Activated CD4-positive, alpha-beta memory T cell treated with anti-CD3 and anti-CD28 coated beads, Interleukin-2, amount 10 ng/mL, durations not matched to agents 7 days and 5 days (primary cell): ENCODE data around the gene NFIA. TPM values are rescaled to one million over a fixed set of nuclear protein-coding genes. Genes with fewer than 3 reads are reported as not detected.

Source experiments
- CTCF ChIA-PET: fragments of 350-600 bp; sonication (Branson Sonifier 250); formaldehyde crosslinking; loops from one replicate; lab custom pipeline; 2021; ENCODE audit warnings: antibody characterized with exemption, inconsistent platforms; lab: Charles Lee
- POLR2A ChIA-PET: fragments of 350-600 bp; sonication (Branson Sonifier 250); formaldehyde crosslinking; loops from one replicate; lab custom pipeline; 2021; ENCODE audit warnings: antibody characterized with exemption; lab: Charles Lee
- DNase-seq: peaks from one replicate; pipeline ENCODE4 v3.0.0-alpha.2; 2020
- H3K27ac Mint-ChIP-seq: one replicate; pipeline ENCODE4 v1.8.0; 2021; ENCODE audit warnings: mild to moderate bottlenecking, mixed read lengths
- H3K27me3 Mint-ChIP-seq: one replicate; pipeline ENCODE4 v1.8.0; 2021; ENCODE audit warnings: mixed read lengths
- H3K36me3 Mint-ChIP-seq: one replicate; pipeline ENCODE4 v1.8.0; 2021; ENCODE audit warnings: low read depth, mixed read lengths
- H3K4me1 Mint-ChIP-seq: one replicate; pipeline ENCODE4 v1.8.0; 2021; ENCODE audit warnings: mixed read lengths
- H3K4me3 Mint-ChIP-seq: one replicate; pipeline ENCODE4 v1.8.0; 2021; ENCODE audit warnings: mild to moderate bottlenecking, mixed read lengths
- H3K9me3 Mint-ChIP-seq: one replicate; pipeline ENCODE4 v1.8.0; 2021; ENCODE audit warnings: mixed read lengths
- total RNA-seq, 2 experiments: library from RNA; stranded (reverse); gene quantifications; one replicate each; pipeline ENCODE4 v1.2.3, GENCODE V29; 2021

The NFIA gene
- total RNA-seq, 2 experiments from 2014 or later = 2.4 to 3.0 TPM

DNA sequence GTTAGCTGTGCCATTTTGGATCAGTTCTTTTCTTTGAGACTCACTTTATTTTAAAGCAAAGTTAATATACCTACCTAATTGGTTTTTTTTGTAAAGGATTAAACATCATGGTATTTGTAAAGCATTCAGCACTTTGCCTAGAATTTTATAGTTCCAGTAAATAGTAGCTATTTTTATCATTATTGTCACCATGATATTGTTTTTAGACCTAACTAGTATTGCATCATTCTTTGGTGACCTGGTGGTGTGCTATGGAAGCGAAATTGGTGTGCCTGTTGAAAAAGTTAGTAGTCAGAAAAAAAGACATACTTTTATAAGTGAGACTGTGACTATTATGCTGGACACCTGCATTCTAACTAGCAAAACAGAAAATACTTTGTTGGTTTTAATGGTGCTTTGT, 81.0 kb downstream of the NFIA start:
- ChIA-PET CTCF (no interaction called here), POLR2A (no interaction called here)
- DNase-seq = no peak
- peaks cover 11% of the 10 kb centered on the region for H3K4me1 Mint-ChIP-seq
- no peak overlapping the region for H3K4me3 Mint-ChIP-seq
- H3K27me3 Mint-ChIP-seq = peaks cover 2% of the 10 kb centered on the region
- no peaks in the 10 kb centered on the region for H3K9me3 Mint-ChIP-seq
- H3K36me3 Mint-ChIP-seq = no peaks in the 10 kb centered on the region
- H3K27ac Mint-ChIP-seq = no peak overlapping the region

DNA sequence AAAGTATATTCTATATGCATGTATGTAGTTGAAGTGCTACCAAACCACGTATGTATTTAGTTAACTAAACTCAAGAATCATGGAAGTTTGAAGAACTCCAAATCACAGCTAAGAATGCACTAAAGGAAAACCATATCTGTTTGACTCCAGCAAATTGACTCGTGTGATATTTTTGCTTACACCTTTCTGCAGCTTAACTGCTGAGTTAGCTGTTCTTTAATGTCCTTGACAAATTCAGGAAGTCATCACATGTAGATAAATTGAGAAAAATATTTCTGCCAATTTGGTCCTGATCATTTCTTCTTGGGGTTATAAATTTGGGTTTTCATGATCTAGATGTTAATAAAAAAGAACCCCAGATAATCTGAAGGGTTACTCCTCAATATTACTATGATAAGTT, 83.0 kb downstream of the NFIA start:
- ChIA-PET CTCF (no interaction called here), POLR2A (no interaction called here)
- Mint-ChIP-seq H3K36me3 (no peaks in the 10 kb centered on the region), H3K27ac (no peak overlapping the region), H3K4me1 (peaks cover 3% of the 10 kb centered on the region), H3K4me3 (no peak overlapping the region), H3K9me3 (no peaks in the 10 kb centered on the region), H3K27me3 (peaks cover 6% of the 10 kb centered on the region)
- DNase-seq = no peak

- ChIA-PET POLR2A (no interaction called here), CTCF (interaction anchor here (0.6 kb wide), 1 partner anchor 119 kb away, joined by 3 read pairs; no protein-coding TSS in a partner anchor)
- no peaks in the 10 kb centered on the region for H3K36me3 Mint-ChIP-seq
- H3K9me3 Mint-ChIP-seq = no peaks in the 10 kb centered on the region
- no peak overlapping the region for H3K27ac Mint-ChIP-seq
- DNase-seq = no peak
- H3K4me3 Mint-ChIP-seq = no peak overlapping the region
- H3K4me1 Mint-ChIP-seq = no peaks in the 10 kb centered on the region
- H3K27me3 Mint-ChIP-seq = peaks cover 5% of the 10 kb centered on the region
Measured at GRCh38 chr1:61167309-61167708, 84.9 kb downstream of the NFIA start.

DNA sequence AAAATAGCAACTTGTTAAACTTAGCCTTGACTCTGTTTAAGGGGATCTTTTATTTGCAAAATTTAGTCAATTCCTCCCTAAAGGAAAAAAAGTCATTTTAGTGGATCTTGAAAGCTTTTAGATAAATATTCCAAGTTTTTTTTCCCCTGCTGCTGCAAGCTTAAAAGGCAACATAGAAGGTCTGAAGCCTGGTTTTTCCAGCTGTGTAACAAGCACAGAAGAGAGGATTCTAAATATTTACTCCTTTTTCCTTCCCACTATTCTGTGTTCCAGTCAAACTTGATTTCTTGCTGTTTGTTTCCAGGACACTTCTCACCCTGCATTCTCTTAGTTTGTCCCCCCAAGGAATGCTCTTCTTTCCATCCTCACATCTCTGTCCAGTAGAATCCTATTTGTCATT, 86.7 kb downstream of the NFIA start:
- no peak overlapping the region for H3K27ac Mint-ChIP-seq
- H3K4me3 Mint-ChIP-seq = no peak overlapping the region
- DNase-seq = no peak
- ChIA-PET CTCF (no interaction called here), POLR2A (no interaction called here)
- H3K4me1 Mint-ChIP-seq = no peaks in the 10 kb centered on the region
- H3K36me3 Mint-ChIP-seq = no peaks in the 10 kb centered on the region
- H3K9me3 Mint-ChIP-seq = no peaks in the 10 kb centered on the region
- peaks cover 5% of the 10 kb centered on the region for H3K27me3 Mint-ChIP-seq

DNA sequence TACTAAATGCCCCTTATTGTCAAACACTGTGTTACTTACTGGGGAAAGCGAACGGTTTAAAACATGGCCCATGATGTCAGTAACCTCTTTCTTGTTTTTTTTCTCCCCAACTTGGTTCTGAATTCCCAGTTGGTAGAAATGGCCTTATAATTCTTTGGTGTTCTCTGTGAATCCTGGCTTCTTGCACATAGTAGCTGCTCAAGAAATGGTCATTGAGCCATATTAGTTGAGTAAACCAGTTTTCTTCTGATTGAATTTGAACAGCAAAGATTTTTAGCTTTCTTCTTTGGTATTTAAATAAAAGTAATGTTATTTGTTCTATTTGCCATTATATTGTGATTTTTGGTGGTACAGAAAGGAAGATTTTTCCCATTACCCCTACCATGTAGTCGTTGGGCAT, 87.3 kb downstream of the NFIA start:
- ChIA-PET POLR2A (no interaction called here), CTCF (no interaction called here)
- Mint-ChIP-seq H3K36me3 (no peaks in the 10 kb centered on the region), H3K9me3 (no peaks in the 10 kb centered on the region), H3K4me1 (peaks cover 4% of the 10 kb centered on the region), H3K27ac (no peak overlapping the region), H3K4me3 (no peak overlapping the region), H3K27me3 (peaks cover 5% of the 10 kb centered on the region)
- DNase-seq = no peak

GRCh38 chr1:61170328-61171238, 88.2 kb downstream of the NFIA start:
- Mint-ChIP-seq H3K27ac (no peak overlapping the region), H3K4me1 (peaks cover 4% of the 10 kb centered on the region), H3K4me3 (no peak overlapping the region), H3K36me3 (no peaks in the 10 kb centered on the region), H3K27me3 (peaks cover 5% of the 10 kb centered on the region), H3K9me3 (no peaks in the 10 kb centered on the region)
- DNase-seq = no peak
- ChIA-PET POLR2A (no interaction called here), CTCF (no interaction called here)

- DNase-seq = no peak
- Mint-ChIP-seq H3K27me3 (peaks cover 5% of the 10 kb centered on the region), H3K27ac (no peak overlapping the region), H3K36me3 (no peaks in the 10 kb centered on the region), H3K9me3 (no peaks in the 10 kb centered on the region), H3K4me1 (peaks cover 4% of the 10 kb centered on the region), H3K4me3 (no peak overlapping the region)
- ChIA-PET POLR2A (no interaction called here), CTCF (no interaction called here)
Measured at GRCh38 chr1:61171346-61171745, 89.0 kb downstream of the NFIA start.

DNA sequence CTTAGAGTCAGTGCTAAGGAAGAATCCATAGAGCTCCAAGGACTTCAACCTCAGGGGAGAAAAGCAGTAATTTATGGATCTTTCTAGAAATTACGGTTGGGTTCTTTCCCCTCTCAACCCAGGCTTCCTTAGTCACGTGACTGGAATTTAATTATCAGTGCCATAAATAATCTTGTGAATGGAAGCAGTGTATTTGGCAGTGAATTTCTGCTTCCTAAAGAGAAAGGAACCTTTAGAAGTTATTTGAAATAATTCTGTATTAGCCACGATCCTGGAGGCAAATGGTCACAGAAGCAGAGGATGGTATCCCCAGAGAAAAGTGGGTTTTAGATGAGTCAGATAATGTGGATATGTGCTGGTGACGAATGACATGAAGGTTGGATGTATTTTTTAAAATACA, 89.6 kb downstream of the NFIA start:
- H3K9me3 Mint-ChIP-seq = no peaks in the 10 kb centered on the region
- POLR2A ChIA-PET = no interaction called here
- H3K4me3 Mint-ChIP-seq = no peak overlapping the region
- no peak overlapping the region for H3K27ac Mint-ChIP-seq
- no peaks in the 10 kb centered on the region for H3K36me3 Mint-ChIP-seq
- peaks cover 4% of the 10 kb centered on the region for H3K4me1 Mint-ChIP-seq
- CTCF ChIA-PET = no interaction called here
- no peak for DNase-seq
- H3K27me3 Mint-ChIP-seq = peaks cover 5% of the 10 kb centered on the region

DNA sequence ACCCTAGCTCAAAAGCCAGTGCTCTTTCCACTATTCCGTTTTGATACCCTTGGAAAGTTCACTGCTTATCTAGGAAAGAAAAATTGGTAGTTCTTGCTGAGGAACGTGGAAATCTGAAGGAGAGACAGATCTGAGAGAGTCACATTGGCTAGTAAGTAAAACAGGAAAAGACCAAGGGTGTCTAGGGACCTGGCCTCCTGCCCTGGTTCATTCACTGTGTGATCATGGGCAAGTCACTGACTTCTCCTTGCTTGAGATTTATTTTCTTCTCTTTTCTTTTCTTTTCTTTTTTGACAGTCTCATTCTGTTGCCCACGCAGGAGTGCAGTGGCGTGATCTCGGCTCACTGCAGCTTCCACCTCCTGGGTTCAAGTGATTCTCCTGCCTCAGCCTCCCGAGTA, 90.8 kb downstream of the NFIA start:
- DNase-seq = no peak
- no peaks in the 10 kb centered on the region for H3K9me3 Mint-ChIP-seq
- H3K4me3 Mint-ChIP-seq = no peak overlapping the region
- H3K27ac Mint-ChIP-seq = no peak overlapping the region
- H3K27me3 Mint-ChIP-seq = peaks cover 5% of the 10 kb centered on the region
- POLR2A ChIA-PET = no interaction called here
- peaks cover 4% of the 10 kb centered on the region for H3K4me1 Mint-ChIP-seq
- H3K36me3 Mint-ChIP-seq = no peaks in the 10 kb centered on the region
- CTCF ChIA-PET = no interaction called here

DNA sequence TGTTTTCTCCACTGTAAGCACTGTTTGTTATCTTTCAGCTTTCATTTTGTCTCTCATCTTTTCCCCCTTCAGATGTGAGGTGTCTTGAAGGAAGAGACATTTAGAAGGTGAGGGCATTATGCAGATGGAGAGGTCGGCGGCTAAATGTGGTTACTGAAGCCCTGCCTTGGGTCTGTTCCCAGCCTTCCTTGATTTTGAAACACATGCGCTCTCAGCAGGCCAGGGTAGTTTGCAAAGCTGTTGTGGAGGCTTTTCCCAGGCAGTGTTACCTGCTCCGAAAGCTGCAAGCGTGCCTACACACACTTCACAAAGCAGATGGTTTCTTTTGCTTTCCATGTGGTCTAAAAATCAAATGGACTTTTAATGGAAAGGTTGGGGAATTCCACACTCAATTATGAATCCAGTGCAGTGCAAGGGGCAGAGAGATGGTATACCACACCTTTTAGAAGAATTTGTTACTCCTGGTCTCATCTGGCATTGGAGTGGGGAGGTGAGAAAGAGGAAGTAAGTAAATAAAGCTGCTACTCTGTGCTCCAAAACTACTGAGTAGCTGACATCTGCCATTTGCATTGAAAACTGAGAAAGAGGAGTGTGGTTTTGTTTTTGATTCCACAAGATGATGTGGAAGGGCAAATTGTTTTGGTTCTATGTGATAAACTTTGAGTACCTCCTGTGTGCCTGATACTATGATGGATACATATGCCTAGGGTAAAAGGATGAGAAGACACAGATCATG, 91.9 kb downstream of the NFIA start:
- CTCF ChIA-PET = no interaction called here
- H3K4me3 Mint-ChIP-seq = no peak overlapping the region
- POLR2A ChIA-PET = no interaction called here
- H3K27me3 Mint-ChIP-seq = peaks cover 4% of the 10 kb centered on the region
- no peaks in the 10 kb centered on the region for H3K9me3 Mint-ChIP-seq
- H3K27ac Mint-ChIP-seq = no peak overlapping the region
- H3K4me1 Mint-ChIP-seq = peaks cover 4% of the 10 kb centered on the region
- DNase-seq = no peak
- no peaks in the 10 kb centered on the region for H3K36me3 Mint-ChIP-seq

GRCh38 chr1:61175976-61176375, 93.6 kb downstream of the NFIA start:
- Mint-ChIP-seq H3K27ac (no peak overlapping the region), H3K4me1 (peaks cover 4% of the 10 kb centered on the region), H3K4me3 (no peak overlapping the region), H3K27me3 (peaks cover 2% of the 10 kb centered on the region), H3K36me3 (no peaks in the 10 kb centered on the region), H3K9me3 (no peaks in the 10 kb centered on the region)
- ChIA-PET CTCF (no interaction called here), POLR2A (no interaction called here)
- DNase-seq = no peak

DNA sequence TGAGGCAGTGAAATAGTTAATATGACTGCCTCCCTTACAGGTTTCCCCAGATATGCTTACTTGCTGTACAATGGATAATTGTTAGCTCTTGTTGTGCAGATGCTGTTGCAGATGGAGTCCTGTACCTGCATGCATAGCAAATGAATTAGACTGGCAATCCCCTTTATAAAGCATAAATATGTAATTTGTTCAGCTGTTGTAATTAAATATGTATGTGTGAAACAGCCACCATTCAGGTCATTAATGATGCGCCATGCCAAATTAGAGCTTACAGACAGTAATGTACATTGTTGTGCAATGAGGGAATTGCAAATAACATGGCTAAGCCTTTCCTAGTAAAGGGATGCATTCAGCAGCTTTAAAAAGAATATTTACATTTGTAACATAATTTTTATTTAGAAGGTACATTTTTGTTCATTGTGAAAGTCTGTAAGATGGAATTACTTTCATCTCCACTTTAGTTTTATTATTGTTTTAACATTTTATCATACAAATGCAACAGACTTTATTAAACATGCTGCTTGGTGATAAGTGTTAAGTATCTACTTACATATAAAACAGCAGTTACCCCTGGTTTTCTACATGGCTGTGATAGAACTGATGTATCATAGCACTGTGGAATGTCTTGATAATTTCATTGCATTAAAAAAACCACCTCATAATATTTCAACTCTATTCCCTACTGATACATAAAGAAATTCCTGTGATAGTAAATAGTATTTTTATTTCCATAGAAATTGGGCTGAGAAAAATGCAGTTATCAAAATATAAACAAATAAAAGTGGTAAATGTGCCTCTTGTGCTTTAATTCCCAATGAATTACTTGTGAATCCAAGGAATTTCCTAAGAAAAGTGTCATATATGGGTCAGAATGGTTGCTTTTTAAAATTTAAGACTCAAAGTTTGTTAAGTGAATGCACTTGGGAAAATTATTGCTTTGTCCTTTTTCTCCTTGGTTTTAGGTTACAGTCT, 99.0 kb downstream of the NFIA start:
- no peaks in the 10 kb centered on the region for H3K36me3 Mint-ChIP-seq
- ChIA-PET CTCF (interaction anchor here (0.6 kb wide), 1 partner anchor 40 kb away, joined by 3 read pairs; no protein-coding TSS in a partner anchor), POLR2A (interaction anchor here (0.5 kb wide), 1 partner anchor 191 kb away, joined by 3 read pairs; no protein-coding TSS in a partner anchor)
- H3K4me1 Mint-ChIP-seq = no peaks in the 10 kb centered on the region
- H3K27ac Mint-ChIP-seq = no peak overlapping the region
- H3K27me3 Mint-ChIP-seq = no peaks in the 10 kb centered on the region
- no peaks in the 10 kb centered on the region for H3K9me3 Mint-ChIP-seq
- no peak overlapping the region for H3K4me3 Mint-ChIP-seq
- DNase-seq = no peak
